H9 (cell line): ENCODE data around the gene SRGAP3. TPM values are rescaled to one million over a fixed set of nuclear protein-coding genes. Genes with fewer than 3 reads are reported as not detected.

Experiments
- DNase-seq: peaks from one replicate; pipeline ENCODE4 v3.0.0-alpha.2; 2017
- H2AFZ ChIP-seq: one replicate; pipeline ENCODE4 v1.6.1; 2013; ENCODE audit warnings: mild to moderate bottlenecking, low read length, control low read depth, moderate library complexity
- H2AK5ac ChIP-seq: 2 replicates; pipeline ENCODE4 v1.6.1; 2013; ENCODE audit warnings: low read length, control low read depth, mixed read lengths; ENCODE audit not compliant: insufficient read length
- H2BK120ac ChIP-seq: one replicate; pipeline ENCODE4 v1.6.1; 2013; ENCODE audit warnings: low read depth, mild to moderate bottlenecking, low read length, control low read depth, inconsistent platforms; ENCODE audit not compliant: poor library complexity, severe bottlenecking
- H2BK12ac ChIP-seq: 2 replicates; pipeline ENCODE4 v1.6.1; 2013; ENCODE audit warnings: low read length, control low read depth, mixed read lengths, low read depth; ENCODE audit not compliant: insufficient read length
- H2BK15ac ChIP-seq: 2 replicates; pipeline ENCODE4 v1.6.1; 2013; ENCODE audit warnings: low read depth, low read length, control low read depth
- H2BK20ac ChIP-seq: one replicate; pipeline ENCODE4 v1.6.1; 2013; ENCODE audit warnings: low read depth, mild to moderate bottlenecking, low read length, control low read depth, inconsistent platforms; ENCODE audit not compliant: poor library complexity, severe bottlenecking
- H2BK5ac ChIP-seq: 2 replicates; pipeline ENCODE4 v1.6.1; 2013; ENCODE audit warnings: low read length, control low read depth, mixed read lengths; ENCODE audit not compliant: insufficient read length
- H3K14ac ChIP-seq: 2 replicates; pipeline ENCODE4 v1.6.1; 2013; ENCODE audit warnings: low read length, control low read depth; ENCODE audit not compliant: insufficient read depth
- H3K18ac ChIP-seq: 2 replicates; pipeline ENCODE4 v1.6.1; 2013; ENCODE audit warnings: low read depth, mild to moderate bottlenecking, mixed read lengths, low read length, control low read depth; ENCODE audit not compliant: insufficient read length
- H3K23ac ChIP-seq: 2 replicates; pipeline ENCODE4 v1.6.1; 2013; ENCODE audit warnings: low read length, control low read depth, mixed read lengths, low read depth; ENCODE audit not compliant: insufficient read length
- H3K23me2 ChIP-seq: 2 replicates; pipeline ENCODE4 v1.6.1; 2013; ENCODE audit warnings: low read depth, mild to moderate bottlenecking, mixed read lengths, low read length, control low read depth; ENCODE audit not compliant: insufficient read length, poor library complexity, severe bottlenecking
- H3K27ac ChIP-seq: 2 replicates; pipeline ENCODE4 v1.5.1; 2013; ENCODE audit warnings: low read length, control low read depth, mixed read lengths, low read depth; ENCODE audit not compliant: insufficient read length
- H3K27me3 ChIP-seq: 2 replicates; pipeline ENCODE4 v1.6.1; 2013; ENCODE audit warnings: low read length, control low read depth, inconsistent platforms; ENCODE audit not compliant: insufficient read depth
- H3K4ac ChIP-seq: 2 replicates; pipeline ENCODE4 v1.6.1; 2013; ENCODE audit warnings: low read depth, mild to moderate bottlenecking, control low read depth, inconsistent platforms, low read length, moderate library complexity
- H3K4me1 ChIP-seq: 2 replicates; pipeline ENCODE4 v1.6.1; 2013; ENCODE audit warnings: low read length, control low read depth, inconsistent platforms; ENCODE audit not compliant: insufficient read depth
- H3K4me2 ChIP-seq: 2 replicates; pipeline ENCODE4 v1.6.1; 2013; ENCODE audit warnings: low read length, control low read depth, mixed read lengths; ENCODE audit not compliant: insufficient read length, insufficient read depth
- H3K56ac ChIP-seq: 2 replicates; pipeline ENCODE4 v1.6.1; 2013; ENCODE audit warnings: low read depth, mild to moderate bottlenecking, mixed read lengths, low read length, control low read depth; ENCODE audit not compliant: insufficient read length
- H3K79me1 ChIP-seq: 2 replicates; pipeline ENCODE4 v1.6.1; 2013; ENCODE audit warnings: low read depth, mild to moderate bottlenecking, moderate library complexity, low read length, control low read depth, inconsistent platforms; ENCODE audit not compliant: insufficient read depth, poor library complexity, severe bottlenecking
- H3K79me2 ChIP-seq: 2 replicates; pipeline ENCODE4 v1.6.1; 2013; ENCODE audit warnings: low read length, control low read depth, inconsistent platforms; ENCODE audit not compliant: insufficient read depth
- H3K9ac ChIP-seq: 2 replicates; pipeline ENCODE4 v1.6.1; 2013; ENCODE audit warnings: low read length, control low read depth, mixed read lengths; ENCODE audit not compliant: insufficient read length; ENCODE audit errors: extremely low read depth
- H3K9me3 ChIP-seq: one replicate; pipeline ENCODE4 v1.6.1; 2013; ENCODE audit warnings: low read depth, low read length, inconsistent platforms; ENCODE audit not compliant: control insufficient read depth
- H3T11ph ChIP-seq: one replicate; pipeline ENCODE4 v1.6.1; 2013; ENCODE audit warnings: mild to moderate bottlenecking, low read length, control low read depth, inconsistent platforms
- H4K20me1 ChIP-seq: one replicate; pipeline ENCODE4 v1.6.1; 2013; ENCODE audit not compliant: control insufficient read depth, insufficient read length, insufficient read depth
- H4K5ac ChIP-seq: 2 replicates; pipeline ENCODE4 v1.6.1; 2013; ENCODE audit warnings: low read depth, mild to moderate bottlenecking, mixed read lengths, low read length, control low read depth; ENCODE audit not compliant: insufficient read length
- H4K8ac ChIP-seq: replicated peaks from 2 replicates; pipeline ENCODE4 v1.6.1; 2013; ENCODE audit warnings: low read length, control low read depth, mixed read lengths, low read depth; ENCODE audit not compliant: insufficient read length
- H4K91ac ChIP-seq: 2 replicates; pipeline ENCODE4 v1.6.1; 2013; ENCODE audit warnings: low read depth, mild to moderate bottlenecking, moderate library complexity, mixed read lengths, low read length, control low read depth; ENCODE audit not compliant: insufficient read length
- H3K27ac Mint-ChIP-seq, 3 experiments: 2 replicates in 2 of 3; 3 replicates in 1 of 3; pipeline ENCODE4 v1.8.0; 2020 to 2021; ENCODE audit warnings: mixed read lengths in 3 of 3, mild to moderate bottlenecking in 1 of 3, moderate library complexity in 1 of 3
- H3K27me3 Mint-ChIP-seq: 2 replicates; pipeline ENCODE4 v1.8.0; 2021; ENCODE audit warnings: low read depth, mild to moderate bottlenecking, moderate library complexity, mixed read lengths
- H3K36me3 Mint-ChIP-seq, 3 experiments: 2 replicates in 2 of 3; 3 replicates in 1 of 3; pipeline ENCODE4 v1.8.0; 2020 to 2021; ENCODE audit warnings: low read depth in 3 of 3, mixed read lengths in 3 of 3; ENCODE audit not compliant: insufficient read depth in 1 of 3
- H3K4me1 Mint-ChIP-seq, 2 experiments: 2 replicates each; pipeline ENCODE4 v1.8.0; 2020; ENCODE audit warnings: mixed read lengths in 2 of 2
- H3K4me3 Mint-ChIP-seq, 2 experiments: 2 replicates in 1 of 2; 3 replicates in 1 of 2; pipeline ENCODE4 v1.8.0; 2020 to 2021; ENCODE audit warnings: mild to moderate bottlenecking in 2 of 2, mixed read lengths in 2 of 2, moderate library complexity in 1 of 2
- H3K9me3 Mint-ChIP-seq, 2 experiments: 2 replicates in 1 of 2; 3 replicates in 1 of 2; pipeline ENCODE4 v1.8.0; 2020; ENCODE audit warnings: mild to moderate bottlenecking in 2 of 2, mixed read lengths in 2 of 2, moderate library complexity in 1 of 2
- WGBS: extraction: QIAGEN DNeasy Blood & Tissue Kit; methylation state at CpG from one replicate; pipeline ENCODE4 v1.1.7; 2013; ENCODE audit warnings: missing lambda C conversion rate, low lambda C conversion rate, mixed read lengths; ENCODE audit not compliant: insufficient read length; ENCODE audit errors: extremely low coverage; 5-methylcytosine and 5-hydroxymethylcytosine counted together
- total RNA-seq: library from RNA; stranded (reverse); gene quantifications from 2 replicates; pipeline ENCODE4 v1.2.1, GENCODE V29; 2021
- TF ChIP-seq, protein P1 (sequence below): fragments of 200-600 bp; sonication (generic); conservative IDR thresholded peaks from 3 replicates; pipeline ENCODE4 v1.8.0; 2021; ENCODE audit warnings: antibody characterized with exemption, mild to moderate bottlenecking

Gene SRGAP3
- total RNA-seq, 1 experiment from 2014 or later, result 3.4 TPM

DNA sequence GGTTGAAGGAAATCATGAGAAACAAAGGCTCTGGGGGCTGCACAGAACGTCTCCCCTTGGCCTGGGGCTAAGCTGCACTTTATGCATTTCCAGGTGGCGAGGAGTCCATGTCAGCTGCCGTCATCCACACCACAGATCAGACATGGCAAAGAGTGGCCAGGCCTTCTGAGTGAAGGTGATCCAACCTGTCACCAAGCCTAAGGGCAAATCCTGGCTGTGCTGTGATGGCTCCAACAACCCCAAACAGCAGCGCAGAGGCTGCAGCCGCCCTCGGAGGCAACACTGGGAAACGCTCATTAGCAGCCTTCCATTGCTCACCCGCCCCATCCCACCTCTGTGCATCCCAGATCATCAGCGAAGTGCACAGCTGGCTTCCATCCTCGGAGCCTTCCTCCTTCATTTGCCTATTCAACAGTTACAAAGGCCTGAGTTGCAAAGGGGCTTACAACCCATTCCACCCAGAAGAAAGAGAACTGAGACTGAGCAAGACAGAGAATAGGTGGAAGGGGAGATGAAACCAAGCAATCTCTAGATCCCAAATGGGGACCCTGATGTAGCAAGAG is 55.7 kb downstream of the SRGAP3 start:
- Histone ChIP-seq H3K79me2 (no peaks in the 10 kb centered on the region), H3K23ac (no peak overlapping the region), H4K5ac (no peak overlapping the region), H3K18ac (no peak overlapping the region), H3K56ac (no peak overlapping the region), H2BK20ac (no peak overlapping the region), H2BK12ac (no peak overlapping the region), H4K20me1 (no peaks in the 10 kb centered on the region), H3K27me3 (no peaks in the 10 kb centered on the region), H3K79me1 (no peaks in the 10 kb centered on the region), H3K9ac (no peak overlapping the region), H3K14ac (peak overlapping the region; percentile 19; the same call in 1 of the 2 replicates), H3K4ac (no peak overlapping the region), H2AK5ac (no peak overlapping the region), H3K23me2 (peaks cover 3% of the 10 kb centered on the region), H3K27ac (no peak overlapping the region), H4K8ac (no peak overlapping the region), H3T11ph (no peak overlapping the region), H3K4me1 (no peaks in the 10 kb centered on the region), H2BK5ac (no peak overlapping the region), H3K9me3 (no peaks in the 10 kb centered on the region), H2BK120ac (no peak overlapping the region), H2AFZ (no peak overlapping the region), H2BK15ac (no peak overlapping the region), H4K91ac (no peak overlapping the region), H3K4me2 (no peak overlapping the region)
- TF ChIP-seq, protein P1, sequence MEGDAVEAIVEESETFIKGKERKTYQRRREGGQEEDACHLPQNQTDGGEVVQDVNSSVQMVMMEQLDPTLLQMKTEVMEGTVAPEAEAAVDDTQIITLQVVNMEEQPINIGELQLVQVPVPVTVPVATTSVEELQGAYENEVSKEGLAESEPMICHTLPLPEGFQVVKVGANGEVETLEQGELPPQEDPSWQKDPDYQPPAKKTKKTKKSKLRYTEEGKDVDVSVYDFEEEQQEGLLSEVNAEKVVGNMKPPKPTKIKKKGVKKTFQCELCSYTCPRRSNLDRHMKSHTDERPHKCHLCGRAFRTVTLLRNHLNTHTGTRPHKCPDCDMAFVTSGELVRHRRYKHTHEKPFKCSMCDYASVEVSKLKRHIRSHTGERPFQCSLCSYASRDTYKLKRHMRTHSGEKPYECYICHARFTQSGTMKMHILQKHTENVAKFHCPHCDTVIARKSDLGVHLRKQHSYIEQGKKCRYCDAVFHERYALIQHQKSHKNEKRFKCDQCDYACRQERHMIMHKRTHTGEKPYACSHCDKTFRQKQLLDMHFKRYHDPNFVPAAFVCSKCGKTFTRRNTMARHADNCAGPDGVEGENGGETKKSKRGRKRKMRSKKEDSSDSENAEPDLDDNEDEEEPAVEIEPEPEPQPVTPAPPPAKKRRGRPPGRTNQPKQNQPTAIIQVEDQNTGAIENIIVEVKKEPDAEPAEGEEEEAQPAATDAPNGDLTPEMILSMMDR, result no peak
- Mint-ChIP-seq H3K4me1 (peaks cover 33 to 47% of the 10 kb centered on the region in 2 experiments), H3K9me3 (no peaks in the 10 kb centered on the region), H3K36me3 (no peaks in the 10 kb centered on the region), H3K27ac (no peak overlapping the region; a peak in 1 of 7 replicates), H3K4me3 (no peak overlapping the region; a peak in 1 of 5 replicates), H3K27me3 (no peaks in the 10 kb centered on the region)
- DNase-seq, result no peak
- no CpG with 5 or more reads among the region's 10 CpGs for WGBS
